Cardiac fibroblast (primary cell): ENCODE data around the gene ADCY1.

ENCODE experiments used
- DNase-seq, 2 donors: peaks; one replicate each; pipeline versions ENCODE4 v3.0.0 to v3.0.0-alpha.2; 2010; ENCODE audit warnings: low read depth in 2 of 2
- H3K4me3 ChIP-seq, 2 donors: replicated peaks in 1 of 2; 1 replicate in 1 of 2; 2 replicates in 1 of 2; pipeline ENCODE4 v1.5.1; 2011; ENCODE audit warnings: low read depth in 2 of 2, low read length in 2 of 2, mild to moderate bottlenecking in 2 of 2, moderate library complexity in 1 of 2
- CTCF ChIP-seq: IDR thresholded peaks from one replicate; pipeline ENCODE4 v1.5.1; 2011; ENCODE audit warnings: low read depth, mild to moderate bottlenecking, low read length, inconsistent platforms

The ADCY1 gene

DNA sequence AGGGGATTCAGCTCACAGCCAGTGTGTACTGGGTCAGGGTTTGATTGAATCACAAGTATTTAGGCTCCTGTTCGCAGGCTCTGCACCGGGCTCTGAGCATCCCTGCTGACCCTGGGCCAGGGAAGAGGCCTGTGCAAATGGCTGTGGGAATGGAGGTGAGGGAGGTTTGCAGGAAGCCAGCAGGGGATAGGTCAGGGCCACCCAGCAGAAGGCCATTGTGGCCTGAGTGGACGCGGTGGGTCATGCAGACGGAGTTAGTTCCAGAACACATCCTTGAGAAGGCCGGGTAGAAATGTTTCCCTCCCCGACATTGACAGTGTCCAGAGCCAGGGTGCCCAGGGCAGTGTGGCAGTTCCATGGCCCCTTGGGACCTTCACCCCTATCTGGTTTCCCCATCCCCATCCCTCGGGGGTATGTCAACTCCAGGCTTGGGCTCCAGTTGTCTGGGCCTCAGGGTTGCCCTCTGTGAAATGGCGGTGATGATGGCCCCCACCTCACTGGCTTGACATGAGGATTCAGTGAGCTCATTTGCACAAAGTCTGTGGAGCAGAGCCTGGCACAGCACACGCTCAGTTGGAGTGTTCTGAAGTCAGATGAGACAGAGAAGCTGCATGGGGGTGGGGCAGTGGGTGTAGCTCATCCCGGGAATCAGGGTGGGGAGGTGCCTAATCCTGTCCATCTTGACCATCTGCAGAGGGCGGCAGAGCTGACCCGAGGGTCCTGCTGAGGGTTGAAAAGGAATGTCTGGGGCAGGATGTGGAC, 107.6 kb downstream of the ADCY1 start:
- H3K4me3 ChIP-seq: no peak overlapping the region
- no peak for TF ChIP-seq CTCF
- DNase-seq: no peak

DNA sequence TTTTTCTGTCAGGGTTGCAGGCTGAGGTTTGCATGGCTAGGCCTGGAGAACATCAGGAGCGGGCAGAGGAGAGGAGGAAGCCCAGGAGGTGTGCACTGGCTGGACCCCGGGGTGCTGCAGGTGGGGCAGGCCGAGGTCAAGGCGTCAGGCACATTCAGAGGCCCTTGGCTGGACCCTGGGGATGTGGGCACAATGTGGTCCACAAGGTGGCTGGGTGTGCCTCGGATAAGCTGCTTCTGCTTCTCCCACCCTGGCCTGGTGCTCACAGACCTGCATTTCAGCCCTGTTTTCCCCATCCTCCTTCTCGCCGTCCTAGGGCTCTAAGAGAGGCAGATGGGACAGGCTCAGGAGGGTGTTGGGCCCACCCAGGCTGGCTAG, 108.2 kb downstream of the ADCY1 start:
- no peak for TF ChIP-seq CTCF
- H3K4me3 ChIP-seq: no peak overlapping the region
- no peak for DNase-seq

DNA sequence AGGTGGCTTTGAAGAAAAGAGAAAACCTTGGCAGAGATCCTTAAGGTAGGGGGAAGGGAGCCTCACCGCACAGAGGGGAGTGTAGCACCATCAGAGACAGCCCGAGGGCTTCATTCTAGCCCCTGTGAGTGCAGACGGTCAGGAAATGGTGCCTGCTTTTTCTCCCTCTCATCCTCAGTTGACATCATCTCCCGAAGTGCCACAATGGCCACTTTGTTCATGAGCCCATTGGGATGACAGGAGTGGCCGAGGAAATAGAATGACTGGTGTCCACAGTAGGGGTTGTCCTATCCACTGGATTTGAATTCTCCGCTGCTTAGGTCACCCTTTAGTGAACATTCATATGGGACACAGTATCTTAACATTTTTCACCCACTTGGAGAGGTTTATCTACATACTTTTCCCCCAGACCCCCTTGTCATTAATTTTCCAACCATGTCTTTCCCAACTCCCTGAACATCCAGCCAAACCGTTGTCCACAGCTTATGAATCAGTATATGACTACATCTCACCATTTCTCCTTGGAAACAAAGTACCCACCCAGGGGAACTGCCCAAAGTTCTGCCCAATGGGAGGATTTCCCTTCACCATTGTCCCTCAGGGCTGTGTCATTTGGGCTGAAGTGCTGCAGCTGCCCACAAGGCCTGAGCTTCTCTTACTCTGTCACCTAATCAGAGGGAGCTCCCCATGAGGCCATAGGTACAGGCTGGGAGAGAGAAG, 108.8 kb downstream of the ADCY1 start:
- DNase-seq: peak; percentile 48 to 67
- TF ChIP-seq CTCF: no peak
- no peak overlapping the region for H3K4me3 ChIP-seq

DNA sequence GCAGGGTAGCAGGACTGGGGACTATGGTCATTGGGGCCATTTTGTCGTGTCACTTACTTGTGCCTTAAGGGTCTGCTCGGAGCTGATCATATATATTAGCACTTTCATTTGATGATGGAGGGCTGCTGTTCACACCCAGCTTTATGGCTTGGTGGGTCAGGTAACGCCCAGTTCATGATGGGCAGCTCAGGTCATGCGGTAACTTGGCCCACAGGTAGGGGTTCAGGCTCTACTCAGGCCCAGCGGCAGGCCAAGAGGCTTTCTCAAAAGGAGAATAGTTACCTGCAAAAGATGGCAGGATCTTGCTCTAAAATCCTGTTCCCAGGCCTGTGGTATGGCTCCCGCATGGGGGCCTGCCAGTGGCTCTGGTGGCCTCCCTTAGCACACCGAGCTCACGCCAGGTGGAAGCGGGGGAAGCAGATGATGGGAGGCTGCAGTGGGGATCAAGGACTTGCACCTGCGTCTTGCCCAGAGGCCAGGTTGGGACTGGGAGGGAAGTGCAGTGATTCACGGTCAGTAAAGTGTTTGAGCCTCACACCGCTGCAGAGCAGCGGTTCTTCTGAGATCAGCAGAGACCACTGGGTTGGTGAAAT, 109.5 kb downstream of the ADCY1 start:
- TF ChIP-seq CTCF: no peak
- no peak overlapping the region for H3K4me3 ChIP-seq
- DNase-seq: no peak

DNA sequence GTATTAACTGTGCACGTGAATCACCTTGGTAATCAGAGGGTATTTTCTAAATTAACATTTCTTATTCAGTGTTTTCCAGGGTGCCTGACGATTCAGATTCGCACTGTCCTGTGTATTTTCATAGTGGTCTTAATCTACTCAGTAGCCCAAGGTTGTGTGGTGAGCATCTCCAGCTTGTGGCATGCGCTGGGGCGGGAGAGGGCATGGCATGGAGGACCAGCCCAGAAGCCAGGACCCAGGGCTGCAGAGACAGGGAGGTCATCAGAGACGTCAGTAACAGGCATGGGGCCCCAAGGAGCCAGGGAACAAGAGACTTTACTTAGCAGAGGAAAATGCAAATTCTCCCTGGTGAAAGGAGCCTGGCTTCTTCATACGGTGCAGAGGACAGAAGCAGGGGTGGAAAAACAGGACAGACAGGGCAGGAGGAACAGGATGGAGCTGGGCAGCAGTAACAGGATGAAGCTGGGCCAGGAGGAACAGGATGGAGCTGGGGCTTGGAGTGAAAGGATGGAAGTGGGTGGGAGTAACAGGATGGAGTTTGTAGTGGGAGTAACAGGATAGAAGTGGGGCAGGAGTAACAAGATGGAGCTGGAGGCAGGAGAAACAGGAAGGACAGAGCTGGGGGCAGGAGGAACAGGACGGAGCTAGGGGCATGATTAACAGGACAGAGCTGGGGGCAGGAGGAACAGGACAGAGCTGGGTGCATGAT, 110.9 kb downstream of the ADCY1 start:
- DNase-seq: no peak
- no peak for TF ChIP-seq CTCF

GRCh38 chr7:45685619-45686240, 111.6 kb downstream of the ADCY1 start:
- no peak for TF ChIP-seq CTCF
- H3K4me3 ChIP-seq: no peak overlapping the region
- DNase-seq: no peak

More for the DNA sequence above, 110.9 kb downstream of the ADCY1 start:
- no peak overlapping the region for H3K4me3 ChIP-seq
